Left hindlimb (tissue), 1 donor: Measurements from ENCODE around the gene MARF1.
A peak's percentile ranks its signal among the peaks of the same experiment; 100 is the strongest.
"Not testable (repeated sequence)": the region's sequence is repeated elsewhere in the genome, so short reads cannot be mapped to it uniquely, and the experiment has no call there.

Experiments used
- DNase-seq: peaks from one replicate; pipeline ENCODE4 v3.0.0-alpha.2; 2018

MARF1 gene, protein sequence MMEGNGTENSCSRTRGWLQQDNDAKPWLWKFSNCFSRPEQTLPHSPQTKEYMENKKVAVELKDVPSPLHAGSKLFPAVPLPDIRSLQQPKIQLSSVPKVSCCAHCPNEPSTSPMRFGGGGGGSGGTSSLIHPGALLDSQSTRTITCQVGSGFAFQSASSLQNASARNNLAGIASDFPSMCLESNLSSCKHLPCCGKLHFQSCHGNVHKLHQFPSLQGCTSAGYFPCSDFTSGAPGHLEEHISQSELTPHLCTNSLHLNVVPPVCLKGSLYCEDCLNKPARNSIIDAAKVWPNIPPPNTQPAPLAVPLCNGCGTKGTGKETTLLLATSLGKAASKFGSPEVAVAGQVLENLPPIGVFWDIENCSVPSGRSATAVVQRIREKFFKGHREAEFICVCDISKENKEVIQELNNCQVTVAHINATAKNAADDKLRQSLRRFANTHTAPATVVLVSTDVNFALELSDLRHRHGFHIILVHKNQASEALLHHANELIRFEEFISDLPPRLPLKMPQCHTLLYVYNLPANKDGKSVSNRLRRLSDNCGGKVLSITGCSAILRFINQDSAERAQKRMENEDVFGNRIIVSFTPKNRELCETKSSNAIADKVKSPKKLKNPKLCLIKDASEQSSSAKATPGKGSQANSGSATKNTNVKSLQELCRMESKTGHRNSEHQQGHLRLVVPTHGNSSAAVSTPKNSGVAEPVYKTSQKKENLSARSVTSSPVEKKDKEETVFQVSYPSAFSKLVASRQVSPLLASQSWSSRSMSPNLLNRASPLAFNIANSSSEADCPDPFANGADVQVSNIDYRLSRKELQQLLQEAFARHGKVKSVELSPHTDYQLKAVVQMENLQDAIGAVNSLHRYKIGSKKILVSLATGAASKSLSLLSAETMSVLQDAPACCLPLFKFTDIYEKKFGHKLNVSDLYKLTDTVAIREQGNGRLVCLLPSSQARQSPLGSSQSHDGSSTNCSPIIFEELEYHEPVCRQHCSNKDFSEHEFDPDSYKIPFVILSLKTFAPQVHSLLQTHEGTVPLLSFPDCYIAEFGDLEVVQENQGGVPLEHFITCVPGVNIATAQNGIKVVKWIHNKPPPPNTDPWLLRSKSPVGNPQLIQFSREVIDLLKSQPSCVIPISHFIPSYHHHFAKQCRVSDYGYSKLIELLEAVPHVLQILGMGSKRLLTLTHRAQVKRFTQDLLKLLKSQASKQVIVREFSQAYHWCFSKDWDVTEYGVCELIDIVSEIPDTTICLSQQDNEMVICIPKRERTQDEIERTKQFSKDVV (N-terminal part only)

GRCh38 chr16:15643048-15643945 is at the start of gene MARF1:
Gene MARF1, minus strand, starts transcription at chr16:15643154. Its CDS starts 3,921 bp downstream, at chr16:15639233.
- DNase-seq = peak; percentile 98

GRCh38 chr16:15692508-15692907 is 49.6 kb upstream of the MARF1 start:
- not testable (repeated sequence) for DNase-seq

GRCh38 chr16:15691046-15691445 is 48.1 kb upstream of the MARF1 start:
- DNase-seq = no peak

DNA sequence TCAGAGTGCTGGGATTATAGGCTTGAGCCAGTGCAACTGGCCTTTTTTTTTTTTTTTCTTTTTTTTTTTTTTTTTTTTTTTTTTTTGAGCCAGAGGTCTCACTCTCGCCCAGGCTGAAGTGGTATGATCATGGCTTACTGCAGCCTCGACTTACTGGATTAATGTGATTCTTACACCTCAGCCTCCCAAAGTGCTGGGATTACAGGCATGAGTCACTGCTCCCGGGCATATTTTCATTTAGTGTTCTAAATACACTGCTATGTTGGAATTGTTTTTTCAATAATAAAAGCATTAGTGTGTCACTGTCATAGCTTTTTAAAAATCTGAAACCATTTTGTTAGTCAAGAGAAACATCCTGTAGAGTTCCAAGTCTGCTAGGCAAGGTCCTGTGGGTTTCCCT is 47.3 kb upstream of the MARF1 start:
- no peak for DNase-seq

DNA sequence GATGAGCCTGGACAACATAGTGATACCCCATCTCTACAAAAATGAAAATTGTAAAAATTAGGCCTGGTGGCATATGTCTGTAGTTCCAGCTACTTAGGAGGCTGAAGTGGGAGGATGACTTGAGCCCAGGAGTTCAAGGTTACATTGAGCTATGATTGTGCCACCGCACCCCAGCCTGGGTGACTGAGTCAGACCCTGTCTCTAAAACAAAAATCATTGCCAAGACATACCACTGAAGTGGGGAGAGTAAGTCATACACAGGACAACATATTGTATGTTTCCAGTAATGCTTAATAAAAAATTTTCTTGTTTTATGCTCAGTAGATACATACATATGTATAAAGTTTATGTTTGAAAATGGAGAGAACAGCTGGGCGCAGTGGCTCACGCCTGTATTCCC is 46.3 kb upstream of the MARF1 start:
- DNase-seq = no peak

DNA sequence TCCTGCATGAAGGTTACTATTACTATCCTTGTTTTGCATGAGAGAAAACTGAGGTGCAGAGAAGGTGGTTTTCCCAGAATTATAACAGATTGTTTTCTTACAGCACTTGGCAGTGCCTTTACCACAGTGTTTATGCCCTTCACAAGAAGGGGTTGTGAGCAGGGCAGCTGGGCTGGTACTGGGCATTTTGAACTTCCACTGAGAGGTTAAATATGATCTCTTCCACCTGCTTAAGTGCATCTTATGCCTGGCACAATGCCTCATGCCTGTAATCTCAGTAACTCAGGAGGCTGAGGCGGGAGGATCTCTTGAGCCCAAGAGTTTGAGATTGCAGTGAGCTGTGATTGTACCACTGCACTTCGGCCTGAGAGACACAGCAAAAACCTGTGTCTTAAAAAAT is 43.3 kb upstream of the MARF1 start:
- DNase-seq = no peak

DNA sequence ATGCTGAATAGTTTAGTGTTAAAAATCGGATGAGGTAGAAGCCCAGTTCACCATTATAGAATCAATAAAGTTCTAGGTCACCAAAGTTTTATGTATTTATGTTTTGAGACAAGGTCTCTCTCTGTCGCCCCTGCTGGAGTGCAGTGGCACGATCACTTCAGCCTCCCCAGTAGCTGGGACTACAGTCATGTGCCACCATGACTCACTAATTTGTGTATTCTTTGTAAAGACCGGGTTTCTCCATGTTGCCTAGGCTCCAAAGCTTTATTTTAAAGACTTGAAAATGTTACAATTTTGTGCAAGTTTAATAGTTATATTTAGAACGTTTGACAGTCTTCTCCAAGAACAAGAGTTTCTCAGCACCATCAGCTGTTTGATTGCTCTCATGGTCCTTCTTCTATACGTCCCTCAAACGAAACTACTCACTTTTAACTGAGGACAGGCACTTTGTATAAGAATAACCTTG is 39.2 kb upstream of the MARF1 start:
- no peak for DNase-seq

GRCh38 chr16:15677447-15677846 is 34.5 kb upstream of the MARF1 start:
- DNase-seq = no peak

DNA sequence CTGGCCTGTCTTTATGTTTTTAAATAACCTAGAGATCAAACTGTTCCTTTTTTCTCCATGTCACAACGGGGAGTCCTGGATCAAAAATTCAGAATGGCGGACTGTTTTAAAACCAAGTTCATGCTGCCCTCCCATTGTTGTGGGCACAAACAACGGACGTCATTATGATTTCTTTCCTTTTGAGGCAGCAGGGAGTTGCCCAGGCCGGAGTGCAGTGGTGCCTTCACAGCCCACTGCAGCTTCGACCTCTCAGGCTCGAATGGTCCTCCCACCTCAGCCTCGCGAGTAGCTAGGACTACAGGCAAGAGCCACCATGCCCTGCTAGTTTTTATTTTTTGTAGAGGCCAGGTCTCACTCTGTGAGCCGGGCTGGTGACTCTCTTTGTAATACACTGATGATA is 33.6 kb upstream of the MARF1 start:
- DNase-seq = no peak

DNA sequence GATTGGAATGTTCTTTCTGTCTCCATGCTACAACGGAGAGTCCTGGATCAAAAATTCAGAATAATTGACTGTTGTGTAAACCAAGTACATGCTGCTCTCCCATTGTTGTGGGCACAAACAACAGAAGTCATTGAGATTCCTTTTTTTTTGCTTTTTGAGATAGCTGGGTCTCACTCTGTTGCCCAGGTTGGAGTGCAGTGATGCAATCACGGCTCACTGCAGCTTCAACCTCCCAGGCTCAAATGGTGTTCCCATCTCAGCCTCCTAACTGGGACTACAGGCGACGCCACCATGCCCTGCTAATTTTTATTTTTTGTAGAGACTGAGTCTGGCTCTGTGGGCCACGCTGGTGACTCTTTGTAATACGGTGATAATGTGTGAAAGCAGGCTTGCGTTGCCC is 31.6 kb upstream of the MARF1 start:
- no peak for DNase-seq

- peak; percentile 84 for DNase-seq
Measured at GRCh38 chr16:15672514-15673167, 29.7 kb upstream of the MARF1 start.

- not testable (repeated sequence) for DNase-seq
Measured at GRCh38 chr16:15672127-15672513, 29.2 kb upstream of the MARF1 start.

DNA sequence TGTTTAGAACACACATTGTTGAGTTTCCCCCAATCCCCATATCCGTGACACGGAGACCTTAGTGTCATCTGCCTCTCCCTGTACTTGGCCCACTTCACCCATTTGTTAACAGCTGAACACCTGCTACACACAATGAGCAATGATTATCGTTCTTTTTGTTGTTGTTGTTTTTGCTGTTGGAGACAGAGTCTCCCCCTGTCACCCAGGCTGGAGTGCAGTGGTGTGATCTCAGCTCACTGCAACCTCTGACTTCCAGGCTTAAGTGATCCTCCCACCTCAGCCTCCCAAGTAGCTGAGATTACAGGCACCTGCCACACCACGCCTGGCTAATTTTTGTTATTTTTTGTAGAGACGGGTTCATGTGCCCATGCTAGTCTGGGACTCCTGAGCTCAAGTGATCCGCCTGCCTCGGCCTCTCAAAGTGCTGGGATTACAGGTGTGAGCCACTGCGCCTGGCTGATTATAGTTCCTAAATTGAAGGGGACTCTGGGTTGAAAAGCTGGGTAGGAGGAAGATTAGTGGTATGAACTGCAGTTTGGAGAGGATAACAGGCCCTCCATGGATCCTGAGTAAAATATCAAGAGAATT is 28.7 kb upstream of the MARF1 start:
- DNase-seq = no peak

GRCh38 chr16:15667091-15667742 is 24.3 kb upstream of the MARF1 start:
- DNase-seq = no peak

- DNase-seq = no peak
Measured at GRCh38 chr16:15665107-15665506, 22.2 kb upstream of the MARF1 start.

- no peak for DNase-seq
Measured at GRCh38 chr16:15660203-15660601, 17.2 kb upstream of the MARF1 start.

- no peak for DNase-seq
Measured at GRCh38 chr16:15658556-15658955, 15.6 kb upstream of the MARF1 start.

- DNase-seq = no peak
Measured at GRCh38 chr16:15658149-15658548, 15.2 kb upstream of the MARF1 start.

GRCh38 chr16:15655561-15655960 is 12.6 kb upstream of the MARF1 start:
- DNase-seq = not testable (repeated sequence)

DNA sequence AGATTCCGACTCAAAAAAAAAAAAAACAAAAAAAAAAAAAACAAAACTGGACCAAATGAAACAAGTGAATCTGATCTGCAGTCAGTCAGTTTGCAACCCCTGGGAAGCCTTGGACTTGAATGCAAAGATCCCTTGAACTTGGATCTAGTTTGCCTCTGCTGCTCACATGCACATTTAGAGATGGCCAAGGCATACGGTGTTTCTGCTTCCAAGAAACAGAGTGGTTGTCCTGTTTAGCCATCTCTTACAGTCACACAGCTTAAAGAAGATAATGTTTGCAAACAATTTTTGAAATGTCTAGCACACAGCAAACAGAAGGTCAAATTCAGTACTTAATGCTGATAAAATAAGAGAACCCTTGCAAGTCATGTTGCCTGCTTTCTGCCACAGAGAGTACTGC is 11.6 kb upstream of the MARF1 start:
- no peak for DNase-seq
